Right hindlimb (tissue), 1 donor: ENCODE measurements around the gene ANKRD34A.
A peak's percentile ranks its signal among the peaks of the same experiment; 100 is the strongest.

Experiments used
- DNase-seq: peaks from one replicate; pipeline ENCODE4 v3.0.0-alpha.2; 2018

ANKRD34A gene

DNA sequence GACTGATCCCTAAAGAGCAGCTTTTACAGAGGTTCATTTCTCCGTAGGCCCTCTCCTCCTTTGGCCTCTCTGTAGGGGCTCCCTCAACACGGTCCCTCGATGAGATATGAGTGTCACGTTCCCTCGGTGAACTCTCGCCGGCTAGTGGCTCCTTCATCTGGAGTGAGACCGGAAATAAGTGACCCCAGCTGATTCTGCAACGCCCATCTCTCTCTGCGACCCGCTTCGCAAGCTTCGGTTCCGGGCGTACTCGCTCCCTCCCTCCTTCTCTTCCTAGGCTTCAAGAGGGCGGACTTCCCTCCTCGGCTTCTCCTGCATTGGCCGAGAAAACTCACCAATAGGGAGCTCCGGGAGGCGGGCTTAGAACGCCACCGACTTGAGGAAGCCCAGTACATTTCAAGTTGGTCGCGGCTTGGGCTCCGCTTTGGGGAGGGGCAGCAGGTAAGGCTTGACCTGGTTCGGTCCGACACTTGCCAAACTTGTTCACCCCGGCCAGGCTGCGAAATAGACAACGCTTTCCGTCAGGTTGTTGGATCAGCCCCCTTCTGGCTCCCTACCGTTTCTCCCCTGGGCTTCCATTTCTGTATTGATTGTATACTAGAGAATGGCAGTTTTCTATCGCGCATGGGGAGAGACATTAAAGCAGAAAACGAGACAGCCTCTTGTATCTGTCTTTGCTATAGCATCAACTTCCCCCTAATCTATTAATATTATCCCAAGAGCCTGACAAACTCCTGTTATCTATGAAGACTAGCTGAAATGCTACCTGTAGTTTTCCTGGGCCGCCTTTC is at the start of gene ANKRD34A, which contains the start of gene POLR3GL:
ANKRD34A (minus strand) TSS at position 248 of the 791 bp plus-strand sequence. CDS start 2,816 bp downstream, outside the sequence.
POLR3GL (plus strand) TSS at position 363 of the 791 bp plus-strand sequence. CDS start 10,176 bp downstream, outside the sequence.
- DNase-seq = peak; percentile 96

DNA sequence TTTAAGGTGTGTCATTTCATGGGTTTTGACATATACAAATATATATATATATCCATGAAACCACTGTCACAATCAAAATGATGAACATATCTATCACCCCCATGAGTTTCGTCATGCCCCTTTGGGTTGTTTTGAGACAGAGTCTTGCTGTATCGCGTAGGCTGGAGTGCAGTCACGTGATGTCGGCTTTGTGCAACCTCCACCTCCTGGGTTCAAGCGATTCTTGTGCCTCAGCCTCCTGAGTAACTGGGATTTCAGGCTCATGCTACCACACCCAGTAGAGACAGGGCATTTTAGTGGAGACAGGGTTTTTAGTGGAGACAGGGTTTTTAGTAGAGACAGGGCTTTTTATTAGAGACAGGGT is 49.2 kb upstream of the ANKRD34A start:
- DNase-seq = no peak

DNA sequence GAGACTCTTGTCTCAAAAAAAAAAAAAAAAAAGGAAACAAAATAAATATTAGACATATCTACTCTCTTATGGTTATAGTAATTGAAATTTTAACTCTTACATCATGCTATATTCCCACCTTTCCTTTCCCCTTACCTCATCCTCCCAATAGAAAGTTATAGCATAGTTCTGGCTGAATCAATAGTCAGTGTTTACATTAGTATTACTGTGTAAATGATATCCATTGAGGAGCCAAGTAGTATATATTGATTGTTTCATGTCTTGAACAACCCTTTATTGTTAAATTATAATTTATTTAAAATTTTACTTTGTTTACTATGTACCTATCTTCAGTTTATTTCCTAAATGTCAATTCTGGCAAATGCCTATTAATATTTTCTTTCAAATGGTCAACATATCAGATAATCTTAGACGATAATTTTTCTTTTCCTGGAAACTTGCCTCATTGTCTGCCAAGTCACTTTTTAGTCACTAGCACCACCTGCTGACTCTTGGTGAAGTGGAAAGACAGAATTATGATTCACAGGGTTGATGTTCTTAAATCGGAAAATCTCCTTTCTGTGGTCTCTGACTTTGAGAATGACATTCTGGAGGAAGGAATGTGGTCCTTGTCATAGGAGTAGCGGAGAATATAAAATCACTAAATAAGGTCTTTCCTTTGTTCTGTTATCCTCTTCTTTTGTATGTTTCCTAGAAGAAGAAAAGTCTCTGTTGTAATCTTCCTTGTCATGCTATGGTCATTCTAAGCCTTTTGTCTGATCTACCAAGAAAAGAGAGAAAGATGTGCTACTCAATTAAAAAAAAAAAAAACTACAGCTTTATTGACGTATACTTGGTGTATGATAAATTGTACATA is 48.6 kb upstream of the ANKRD34A start:
- peak; percentile 52 for DNase-seq

DNA sequence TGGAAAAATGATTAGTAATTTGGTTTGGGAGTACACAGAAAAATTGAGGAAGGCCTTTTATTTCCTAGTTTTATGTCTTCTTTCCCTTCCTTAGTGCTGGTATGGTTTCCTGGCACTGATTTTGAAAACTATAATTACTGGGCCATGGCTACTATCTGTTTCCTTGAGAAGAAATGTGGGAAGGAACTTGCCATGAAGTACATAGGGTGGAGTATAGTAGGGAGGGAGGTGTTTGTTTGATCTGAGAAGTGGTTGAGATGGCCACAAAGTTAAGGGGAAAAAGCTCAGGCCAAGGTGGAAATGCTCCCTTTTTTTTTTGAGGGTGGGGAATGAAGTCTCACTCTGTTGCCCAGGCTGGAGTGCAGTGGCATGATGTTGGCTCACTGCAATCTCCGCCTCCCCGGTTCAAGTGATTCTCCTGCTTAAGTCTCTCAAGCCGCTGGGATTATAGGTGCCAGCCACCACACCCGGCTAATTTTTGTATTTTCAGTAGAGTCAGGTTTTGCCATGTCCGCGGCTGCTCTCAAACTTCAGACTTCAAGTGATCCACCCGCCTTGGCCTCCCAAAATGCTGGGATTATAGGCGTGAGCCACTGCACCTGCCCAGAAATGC is 45.9 kb upstream of the ANKRD34A start:
- no peak for DNase-seq

DNA sequence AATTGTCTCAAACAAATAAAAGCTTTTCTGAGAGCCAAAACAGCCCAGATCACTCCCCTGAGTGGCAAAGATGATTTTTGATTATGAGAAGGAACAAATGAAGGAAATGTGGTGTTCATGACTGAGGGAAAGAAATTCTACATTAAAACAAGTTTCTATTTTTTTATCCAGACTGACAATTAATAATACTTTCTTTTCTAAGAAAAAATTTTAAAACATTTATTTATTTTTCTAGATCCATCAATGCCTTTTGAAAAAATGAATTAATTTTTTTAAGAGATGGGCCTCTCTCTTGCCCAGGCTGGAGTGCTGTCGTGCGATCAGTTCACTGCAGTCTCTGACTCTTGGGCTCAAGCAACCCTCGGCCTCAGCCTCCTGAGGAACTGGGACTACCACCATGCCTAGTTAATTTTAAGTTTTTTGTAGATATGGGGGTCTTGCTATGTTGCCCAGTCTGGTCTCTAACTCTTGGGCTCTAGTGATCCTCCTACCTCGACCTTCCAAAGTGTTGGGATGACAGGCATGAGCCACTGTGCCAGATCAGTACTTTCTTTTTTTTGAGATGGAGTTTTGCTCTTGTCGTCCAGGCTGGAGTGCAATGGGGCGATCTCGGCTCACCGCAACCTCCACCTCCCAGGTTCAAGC is 43.2 kb upstream of the ANKRD34A start:
- DNase-seq = no peak

DNA sequence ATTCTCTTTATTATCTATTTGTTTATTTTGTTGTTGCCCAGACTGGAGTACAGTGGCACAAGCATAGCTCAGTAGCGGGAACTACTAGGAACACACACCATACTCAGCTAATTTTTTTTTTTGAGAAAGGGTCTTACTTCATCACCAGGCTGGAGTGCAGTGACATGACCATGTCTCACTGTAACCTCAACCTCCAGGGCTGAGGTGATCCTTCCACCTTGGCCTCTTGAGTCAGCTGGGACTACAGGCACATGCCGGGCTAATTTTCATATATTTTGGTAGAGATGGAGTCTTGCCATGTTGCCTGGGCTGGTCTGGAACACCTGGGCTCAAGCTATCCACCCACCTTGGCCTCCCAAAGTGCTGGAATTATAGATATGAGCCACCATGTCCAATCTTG is 37.3 kb upstream of the ANKRD34A start:
- DNase-seq = no peak

DNA sequence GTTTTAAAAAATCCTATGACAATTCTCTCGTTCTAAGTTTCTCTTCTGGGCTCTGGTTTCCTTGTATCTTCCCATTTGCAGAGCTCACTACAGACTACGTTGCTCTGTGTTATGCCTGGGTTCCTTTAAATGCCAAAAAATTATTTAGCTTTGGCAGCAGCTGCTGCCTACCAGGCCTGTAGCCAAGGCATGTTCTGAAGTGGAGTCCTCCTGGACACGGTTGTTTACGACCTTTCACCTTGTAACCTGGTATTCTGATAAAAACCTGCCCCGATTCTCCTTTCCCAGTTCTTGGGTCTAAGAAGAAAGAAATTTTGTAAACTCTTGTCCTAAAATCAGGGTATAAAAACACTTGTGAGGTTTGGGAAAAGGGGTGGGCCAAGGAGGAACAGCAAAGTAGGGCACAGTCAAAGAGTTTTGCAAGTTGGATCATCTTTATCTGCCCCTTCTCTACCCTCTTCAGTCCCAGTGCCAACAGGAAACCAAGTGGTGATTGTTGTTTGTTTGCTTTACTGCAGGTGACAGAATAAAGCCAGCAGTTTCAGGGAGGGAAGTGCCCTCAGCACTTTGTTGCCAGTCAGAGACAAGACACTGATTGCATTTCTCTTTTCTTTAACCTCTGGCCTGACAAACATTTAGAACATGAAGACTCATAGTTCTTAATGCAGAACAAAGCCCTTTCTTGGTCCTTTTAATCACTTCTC is 35.1 kb upstream of the ANKRD34A start:
- DNase-seq = peak; percentile 55

DNA sequence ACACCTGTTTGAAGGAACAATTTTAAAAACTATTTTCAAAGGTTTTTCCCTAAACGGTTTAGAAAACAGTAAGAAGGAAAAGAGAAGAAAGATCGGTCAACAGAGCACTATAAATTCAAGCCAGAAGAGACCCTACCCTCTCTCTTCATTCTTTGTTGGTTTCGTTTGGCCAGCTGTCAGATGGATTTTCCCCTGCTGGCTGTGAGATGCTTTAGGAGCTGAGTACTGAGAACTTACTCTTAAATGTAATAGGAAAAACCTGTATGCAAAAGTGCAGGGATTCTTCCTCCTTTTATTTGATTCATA is 33.3 kb upstream of the ANKRD34A start:
- no peak for DNase-seq

DNA sequence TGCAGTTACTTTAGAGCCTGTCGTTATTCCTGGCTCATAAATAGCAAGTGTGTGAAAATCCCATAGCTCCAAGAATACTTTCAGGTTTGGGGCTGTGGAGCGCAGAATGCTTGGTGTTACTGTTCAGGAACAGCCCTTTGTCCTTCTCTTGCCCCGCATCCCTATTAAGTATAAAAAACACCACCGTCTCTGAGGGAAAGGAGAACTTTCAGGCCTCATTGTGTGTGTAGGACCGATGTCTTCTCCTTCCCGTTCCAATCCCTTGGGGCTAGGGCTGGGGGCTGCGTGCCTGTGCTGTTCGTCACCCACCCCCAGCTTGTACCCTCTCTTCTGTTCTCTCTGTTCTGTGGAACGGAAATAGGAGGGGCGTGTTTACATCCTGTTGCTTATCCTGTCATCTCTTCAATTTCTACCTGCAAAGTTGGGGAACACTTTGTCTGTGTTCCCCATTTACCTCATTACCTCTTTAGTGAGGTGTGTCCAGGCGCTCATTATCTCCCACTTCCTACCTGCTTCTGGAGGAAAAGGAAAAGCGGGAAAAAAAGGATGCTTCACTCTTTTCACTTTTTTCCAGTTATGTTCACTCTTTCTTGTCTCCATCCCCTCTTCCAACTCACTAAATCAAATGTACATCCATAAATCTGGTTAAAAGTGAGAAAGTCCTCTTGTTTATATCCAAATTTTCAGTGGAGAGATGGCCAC is 32.8 kb upstream of the ANKRD34A start:
- peak; percentile 54 for DNase-seq

DNA sequence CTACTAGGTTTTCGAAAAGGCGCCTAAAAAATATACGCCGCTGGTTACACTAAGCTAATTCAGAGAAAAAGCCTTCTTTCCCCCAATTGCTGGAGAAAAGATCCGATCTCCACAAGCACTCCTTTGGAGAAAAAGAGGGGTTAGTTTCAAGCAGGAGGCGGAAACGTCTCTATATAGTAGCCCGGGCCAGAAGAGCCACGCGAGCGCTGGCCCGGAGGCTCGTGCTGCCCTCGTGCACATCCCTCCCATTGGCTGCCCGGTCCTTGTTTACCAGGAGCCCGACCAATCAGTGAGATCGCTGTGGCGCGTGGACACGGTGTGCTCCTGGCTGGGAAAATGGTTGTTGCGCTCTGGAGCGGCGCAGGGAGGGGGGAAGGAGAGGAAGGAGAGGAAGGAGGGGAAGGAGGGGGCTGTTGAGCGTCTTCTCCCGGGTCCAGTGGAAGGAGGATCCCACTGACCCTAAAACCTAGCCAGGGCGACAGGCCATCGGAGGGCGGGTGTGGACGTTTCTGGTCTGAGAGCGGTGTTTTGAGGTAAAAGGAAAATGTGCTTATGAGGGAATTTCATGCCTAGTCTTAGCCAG is 32.1 kb upstream of the ANKRD34A start, which contains the start of gene TXNIP:
TXNIP (minus strand) TSS at position 147 of the 583 bp plus-strand sequence. CDS start 313 bp downstream, outside the sequence.
- peak; percentile 100 for DNase-seq

DNA sequence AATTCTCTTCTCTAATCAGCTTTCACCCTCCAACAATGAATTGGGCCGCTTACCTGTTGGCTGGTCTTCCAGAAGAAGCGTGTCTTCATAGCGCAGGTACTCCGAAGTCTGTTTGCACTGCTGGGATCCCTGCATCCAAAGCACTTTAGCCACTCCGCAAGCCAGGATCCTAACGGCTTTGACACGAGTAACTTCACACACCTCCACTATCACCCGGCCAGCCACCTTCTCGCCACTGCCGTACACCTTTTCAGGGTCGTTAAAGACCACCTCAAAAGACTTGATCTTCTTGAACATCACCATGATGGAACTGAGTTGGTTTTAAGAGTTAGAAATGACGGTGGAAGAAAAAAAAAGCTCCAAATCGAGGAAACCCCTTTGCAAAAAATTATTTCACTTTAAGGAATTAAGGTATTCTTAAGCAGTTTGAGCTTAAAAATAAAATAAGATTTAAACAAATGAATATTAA is 31.6 kb upstream of the ANKRD34A start:
- DNase-seq = no peak

DNA sequence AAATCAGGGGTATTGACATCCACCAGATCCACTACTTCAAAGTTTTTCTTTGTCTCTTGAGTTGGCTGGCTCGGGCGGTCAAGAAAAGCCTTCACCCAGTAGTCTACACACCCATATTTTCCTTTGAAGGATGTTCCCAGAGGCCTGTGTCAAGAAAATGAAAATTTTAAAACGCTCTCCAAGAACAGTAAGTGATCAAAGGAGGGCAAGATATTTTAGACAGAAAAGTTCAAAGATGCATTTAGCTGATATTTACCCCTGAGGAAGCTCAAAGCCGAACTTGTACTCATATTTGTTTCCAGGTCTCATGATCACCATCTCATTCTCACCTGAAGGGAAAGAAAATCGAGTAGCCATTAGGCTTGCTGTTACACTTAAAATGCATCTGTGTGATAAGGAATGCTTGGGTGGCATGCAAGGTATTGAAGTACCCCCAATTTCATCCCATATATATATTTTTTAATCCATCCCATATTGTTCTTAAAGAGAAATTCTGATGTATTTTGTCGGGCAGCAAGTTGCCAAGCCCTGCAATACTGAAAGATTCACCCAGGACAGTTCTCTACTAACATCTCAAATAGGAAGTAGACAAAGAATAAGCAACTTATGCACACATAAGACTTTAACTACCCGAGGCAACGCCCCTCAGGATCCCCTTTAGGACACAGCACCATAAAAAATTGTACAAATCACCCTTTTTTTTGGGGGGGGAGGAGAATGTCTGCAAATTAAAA is 30.9 kb upstream of the ANKRD34A start:
- DNase-seq = no peak

DNA sequence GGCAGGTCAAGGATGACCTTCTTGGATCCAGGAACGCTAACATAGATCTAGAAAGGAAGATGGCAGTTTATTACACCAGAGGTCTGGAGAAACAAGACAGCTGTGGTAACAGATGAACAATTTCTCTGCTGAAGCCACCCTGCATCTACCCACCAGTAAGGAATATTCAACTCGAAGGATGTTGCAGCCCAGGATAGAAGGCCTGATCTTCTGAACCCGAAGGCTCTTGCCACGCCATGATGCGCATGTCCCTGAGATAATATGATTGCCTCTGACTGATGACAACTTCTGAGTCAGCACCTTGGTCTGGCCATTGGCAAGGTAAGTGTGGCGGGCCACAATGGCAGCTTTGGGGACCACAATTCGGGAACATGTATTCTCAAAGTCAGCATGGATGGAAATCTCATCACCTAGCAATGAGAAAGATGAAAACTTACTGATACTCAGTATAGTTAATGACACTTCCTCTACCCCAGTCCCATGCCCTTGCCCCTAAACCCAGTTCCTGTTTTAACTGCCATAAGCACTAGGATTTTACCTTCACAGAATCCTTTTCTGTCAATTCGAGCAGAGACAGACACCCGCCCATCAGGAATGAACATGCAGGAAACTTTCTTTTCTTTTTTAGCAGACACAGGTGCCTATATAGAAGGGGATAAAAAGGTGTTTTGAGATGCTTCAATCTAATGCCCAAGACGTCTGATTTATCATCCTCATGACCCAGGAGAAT is 30.2 kb upstream of the ANKRD34A start:
- no peak for DNase-seq

DNA sequence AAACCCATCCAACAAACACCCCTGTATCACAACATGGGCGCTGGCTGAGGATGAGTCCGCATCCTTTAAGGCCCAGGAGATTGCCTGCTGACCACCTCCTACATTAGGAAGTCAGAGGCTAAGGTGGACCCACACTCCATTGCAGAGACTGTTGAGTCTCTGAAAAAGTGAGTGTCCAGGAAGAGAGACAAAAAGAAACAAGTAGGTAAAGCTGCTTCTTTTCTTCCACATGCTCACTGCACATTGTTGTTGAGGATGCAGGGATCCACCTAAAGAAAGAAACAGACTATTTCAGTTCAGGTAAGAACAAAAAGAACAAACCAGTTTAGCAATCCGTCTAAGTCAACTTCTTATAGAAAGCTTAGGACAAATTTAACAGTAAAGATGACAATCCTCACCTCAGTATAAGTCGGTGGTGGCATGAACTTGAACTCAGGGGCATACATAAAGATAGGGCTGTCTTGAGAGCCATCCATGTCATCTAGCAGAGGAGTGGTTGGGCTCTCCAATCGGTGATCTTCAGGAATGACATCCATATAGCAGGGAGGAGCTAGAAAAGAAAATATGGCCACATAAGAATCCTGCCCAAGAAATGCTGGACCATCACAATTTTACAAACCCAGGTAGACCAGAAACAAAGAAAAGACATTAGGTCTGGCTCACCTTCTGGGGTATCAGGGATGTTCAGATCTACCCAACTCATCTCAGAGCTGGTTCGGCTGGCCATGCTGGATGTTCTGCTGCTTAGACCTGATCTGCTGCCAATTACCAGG is 29.4 kb upstream of the ANKRD34A start:
- DNase-seq = no peak

DNA sequence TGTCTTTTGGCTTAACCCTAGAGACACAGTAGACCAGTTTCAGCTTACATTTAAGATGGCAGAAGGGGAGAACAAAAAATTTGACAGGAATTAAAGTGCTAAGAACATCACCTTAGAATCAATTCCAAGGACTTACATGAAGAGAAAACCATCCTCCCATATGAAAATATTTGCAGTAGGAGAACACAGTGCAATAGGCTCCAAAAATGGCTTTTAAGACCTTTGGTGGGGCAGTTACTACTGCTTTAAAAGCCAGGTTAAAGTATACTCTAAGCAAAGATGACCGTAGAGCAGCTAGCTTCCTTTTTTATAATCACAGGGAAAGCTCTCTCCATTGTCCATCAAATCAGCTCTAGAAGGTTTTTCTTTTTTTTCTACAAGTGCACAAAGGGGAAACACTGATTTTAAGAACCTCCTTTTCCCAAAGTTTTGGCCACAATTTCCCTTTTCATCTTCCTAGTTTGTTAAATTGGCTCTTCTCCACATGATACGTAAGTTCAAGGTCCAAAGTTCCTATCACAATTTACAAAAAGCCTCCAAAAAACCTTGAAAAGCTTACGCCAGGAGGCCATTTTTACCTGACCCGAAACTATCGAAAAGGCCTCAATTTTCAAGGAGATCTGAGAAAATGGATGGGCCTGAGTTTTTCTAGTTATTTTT is 28.7 kb upstream of the ANKRD34A start:
- DNase-seq = no peak

DNA sequence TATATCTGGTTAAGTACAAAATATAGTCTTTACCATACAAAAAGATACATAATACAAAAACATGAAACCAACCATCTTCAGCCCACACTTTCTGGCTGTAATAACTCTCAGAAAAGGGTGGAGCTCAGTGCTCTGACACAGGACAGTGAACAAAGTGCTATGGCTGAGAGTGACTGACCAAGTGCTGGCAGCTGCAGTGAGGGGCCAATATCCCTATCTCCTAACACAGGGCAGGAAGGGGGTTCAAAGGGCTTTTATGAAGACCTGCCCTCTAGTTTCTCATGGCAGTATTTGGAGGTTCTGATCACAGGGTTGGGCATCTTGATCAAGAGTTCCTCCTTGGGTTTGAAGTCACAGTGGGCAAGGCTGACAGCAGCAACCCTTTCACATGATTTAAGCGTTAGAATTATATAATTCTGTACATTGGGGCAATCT is 28.1 kb upstream of the ANKRD34A start:
- no peak for DNase-seq

DNA sequence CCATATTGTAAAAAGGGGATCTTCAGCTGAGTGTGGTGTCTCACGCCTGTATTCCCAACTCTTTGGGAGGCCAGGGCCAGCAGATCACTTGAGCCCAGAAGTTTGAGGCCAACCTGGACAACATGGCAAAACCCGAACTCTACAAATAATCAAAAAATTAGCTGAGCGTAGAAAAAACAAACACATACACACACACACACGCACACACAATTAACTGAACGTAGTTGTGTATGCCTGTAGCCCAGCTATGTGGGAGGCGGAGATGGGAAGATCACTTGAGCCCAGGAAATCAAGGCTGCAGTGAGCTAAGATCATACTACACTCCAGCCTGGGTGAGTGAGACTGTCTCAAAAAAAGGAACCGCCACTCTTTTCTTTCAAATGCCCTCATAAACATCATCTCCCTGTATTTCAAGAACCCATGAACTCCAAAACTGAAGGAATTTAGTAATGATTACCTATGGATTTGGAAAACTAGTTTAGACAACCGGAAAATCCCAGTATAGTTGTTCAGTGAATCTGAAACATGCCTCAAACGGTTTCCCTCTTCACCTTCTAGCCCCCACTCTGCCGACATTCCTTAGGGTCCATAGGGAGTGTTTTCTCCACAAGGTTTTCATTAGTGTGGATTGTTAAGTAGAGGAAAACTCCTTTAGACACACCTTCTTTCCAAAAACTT is 27.5 kb upstream of the ANKRD34A start:
- DNase-seq = no peak
